Calu3 (cell line): ENCODE results near the gene RNASEH1. TPM values are rescaled to one million over a fixed set of nuclear protein-coding genes. Genes with fewer than 3 reads are reported as not detected.
"Not testable (repeated sequence)": the region's sequence is repeated elsewhere in the genome, so short reads cannot be mapped to it uniquely, and the experiment has no call there.

Experiments used
- BruUV-seq: library from RNA; stranded (reverse); fragments of 400-500 nt; replicated peaks from 2 replicates; lab custom pipeline; 2021; lab: Mats Ljungman, UMichigan
- CTCF ChIA-PET: fragments of 300-600 bp; sonication (Branson Sonifier 250); formaldehyde crosslinking; loops from one replicate; lab custom pipeline; 2022; ENCODE audit warnings: antibody characterized with exemption; lab: Charles Lee
- DNase-seq: peaks from one replicate; pipeline ENCODE4 v3.0.0; 2022
- H3K27ac Mint-ChIP-seq: one replicate; pipeline ENCODE4 v1.8.0; 2022; ENCODE audit warnings: mixed read lengths; ENCODE audit not compliant: unreplicated experiment
- H3K27me3 Mint-ChIP-seq: one replicate; pipeline ENCODE4 v1.8.0; 2022; ENCODE audit warnings: mixed read lengths; ENCODE audit not compliant: unreplicated experiment
- H3K36me3 Mint-ChIP-seq: one replicate; pipeline ENCODE4 v1.8.0; 2022; ENCODE audit warnings: mild to moderate bottlenecking, moderate library complexity, mixed read lengths; ENCODE audit not compliant: insufficient read depth, unreplicated experiment
- H3K4me1 Mint-ChIP-seq: one replicate; pipeline ENCODE4 v1.8.0; 2022; ENCODE audit warnings: mild to moderate bottlenecking, low read depth, mixed read lengths; ENCODE audit not compliant: unreplicated experiment
- H3K4me3 Mint-ChIP-seq: one replicate; pipeline ENCODE4 v1.8.0; 2022; ENCODE audit warnings: mild to moderate bottlenecking, low read depth, moderate library complexity, mixed read lengths; ENCODE audit not compliant: unreplicated experiment
- H3K9me3 Mint-ChIP-seq: one replicate; pipeline ENCODE4 v1.8.0; 2022; ENCODE audit warnings: low read depth, mixed read lengths; ENCODE audit not compliant: unreplicated experiment
- intact Hi-C: fragments of 100-400 bp; cut with micrococcal nuclease; formaldehyde crosslinking; loops from one replicate; pipeline ENCODE4 v1.10.0; 2022; ENCODE audit not compliant: unreplicated experiment
- total RNA-seq: library from RNA; stranded (reverse); gene quantifications from 2 replicates; pipeline ENCODE4 v1.2.3, GENCODE V29; 2022
- TF ChIP-seq, protein P1 (sequence below): fragments of 200-600 bp; IDR thresholded peaks from one replicate; pipeline ENCODE4 v1.8.0; 2022; ENCODE audit warnings: antibody characterized with exemption; ENCODE audit not compliant: unreplicated experiment

Gene RNASEH1
- total RNA-seq, 1 experiment from 2014 or later = 30.2 TPM

DNA sequence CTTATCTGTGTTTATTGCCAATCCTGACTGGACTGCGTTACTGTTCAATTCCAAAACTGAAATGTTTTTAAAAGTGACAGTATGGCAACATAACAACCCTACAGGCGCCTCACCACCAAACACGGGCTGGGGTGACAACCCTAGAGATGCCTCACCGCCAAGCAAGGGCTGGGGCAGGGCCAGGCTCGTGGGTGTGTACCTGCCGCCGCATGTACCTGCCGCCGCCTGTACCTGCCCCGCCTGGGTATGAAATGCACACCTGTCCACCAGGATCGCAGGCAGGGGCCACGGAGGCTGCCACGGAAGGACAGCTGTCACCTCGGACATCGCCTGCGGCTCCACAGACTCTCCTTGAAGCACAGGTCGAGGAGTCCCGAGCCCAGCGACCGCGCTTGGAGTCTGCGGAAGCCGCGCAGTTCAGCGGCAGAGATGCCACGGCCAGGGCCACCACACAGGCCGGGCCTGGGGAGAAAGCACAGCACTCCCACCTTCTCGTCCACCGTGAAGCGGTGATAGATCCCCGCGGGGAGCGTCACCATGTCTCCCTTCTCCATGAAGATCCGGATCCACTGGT is 57.7 kb downstream of the RNASEH1 start:
- no peak for DNase-seq
- TF ChIP-seq, protein P1, sequence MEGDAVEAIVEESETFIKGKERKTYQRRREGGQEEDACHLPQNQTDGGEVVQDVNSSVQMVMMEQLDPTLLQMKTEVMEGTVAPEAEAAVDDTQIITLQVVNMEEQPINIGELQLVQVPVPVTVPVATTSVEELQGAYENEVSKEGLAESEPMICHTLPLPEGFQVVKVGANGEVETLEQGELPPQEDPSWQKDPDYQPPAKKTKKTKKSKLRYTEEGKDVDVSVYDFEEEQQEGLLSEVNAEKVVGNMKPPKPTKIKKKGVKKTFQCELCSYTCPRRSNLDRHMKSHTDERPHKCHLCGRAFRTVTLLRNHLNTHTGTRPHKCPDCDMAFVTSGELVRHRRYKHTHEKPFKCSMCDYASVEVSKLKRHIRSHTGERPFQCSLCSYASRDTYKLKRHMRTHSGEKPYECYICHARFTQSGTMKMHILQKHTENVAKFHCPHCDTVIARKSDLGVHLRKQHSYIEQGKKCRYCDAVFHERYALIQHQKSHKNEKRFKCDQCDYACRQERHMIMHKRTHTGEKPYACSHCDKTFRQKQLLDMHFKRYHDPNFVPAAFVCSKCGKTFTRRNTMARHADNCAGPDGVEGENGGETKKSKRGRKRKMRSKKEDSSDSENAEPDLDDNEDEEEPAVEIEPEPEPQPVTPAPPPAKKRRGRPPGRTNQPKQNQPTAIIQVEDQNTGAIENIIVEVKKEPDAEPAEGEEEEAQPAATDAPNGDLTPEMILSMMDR = no peak
- no peaks in the 10 kb centered on the region for H3K27me3 Mint-ChIP-seq
- no peaks in the 10 kb centered on the region for H3K9me3 Mint-ChIP-seq
- no peaks in the 10 kb centered on the region for H3K4me1 Mint-ChIP-seq
- CTCF ChIA-PET = no interaction called here
- no peak overlapping the region for H3K27ac Mint-ChIP-seq
- no peak overlapping the region for H3K4me3 Mint-ChIP-seq
- no TSS peak for BruUV-seq
- intact Hi-C loops = no loop called here
- peaks cover 31% of the 10 kb centered on the region for H3K36me3 Mint-ChIP-seq

DNA sequence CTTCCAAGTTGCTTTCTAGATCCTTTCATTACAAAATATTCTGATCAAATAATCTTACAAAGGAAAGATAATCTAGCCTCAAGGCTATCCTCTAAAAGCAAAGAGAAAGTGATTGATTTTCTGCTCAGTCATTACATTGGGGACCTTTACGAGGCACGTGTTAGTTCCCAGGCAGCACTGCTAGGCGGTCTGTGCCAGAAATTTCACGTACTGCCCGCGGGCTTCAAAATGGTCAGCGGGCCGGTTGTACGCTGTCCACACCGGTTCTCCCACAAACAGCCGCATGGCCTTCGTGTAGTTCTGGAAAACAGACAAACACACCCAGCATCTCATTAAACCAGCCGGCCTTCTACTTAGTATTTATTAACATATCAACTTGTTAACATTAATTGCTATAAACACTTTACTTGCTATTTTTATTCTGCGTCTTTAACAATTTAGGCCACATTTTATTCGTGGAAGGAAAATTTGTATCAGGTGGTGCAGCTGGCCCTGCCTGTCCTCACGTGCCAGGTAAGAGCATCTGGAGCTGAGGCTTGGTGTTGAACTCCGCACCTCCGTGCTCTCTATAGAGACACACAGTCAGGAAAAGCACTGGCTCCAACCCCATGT is 59.2 kb downstream of the RNASEH1 start:
- H3K36me3 Mint-ChIP-seq = peaks cover 31% of the 10 kb centered on the region
- DNase-seq = no peak
- no peaks in the 10 kb centered on the region for H3K27me3 Mint-ChIP-seq
- intact Hi-C loops = no loop called here
- H3K9me3 Mint-ChIP-seq = no peaks in the 10 kb centered on the region
- CTCF ChIA-PET = no interaction called here
- no peak overlapping the region for H3K4me3 Mint-ChIP-seq
- TF ChIP-seq, protein P1 = no peak
- no peak overlapping the region for H3K27ac Mint-ChIP-seq
- BruUV-seq = no TSS peak
- no peaks in the 10 kb centered on the region for H3K4me1 Mint-ChIP-seq

GRCh38 chr2:3496708-3497080 is 61.4 kb downstream of the RNASEH1 start:
- H3K4me3 Mint-ChIP-seq, H3K27ac Mint-ChIP-seq, H3K4me1 Mint-ChIP-seq, DNase-seq, H3K9me3 Mint-ChIP-seq, CTCF ChIA-PET, intact Hi-C loops, BruUV-seq, H3K27me3 Mint-ChIP-seq: not testable (repeated sequence)
- H3K36me3 Mint-ChIP-seq = peaks cover 22% of the 10 kb centered on the region

Other genes starting within 250 kb of the RNASEH1 start
- gene EIPR1, start 180.5 kb downstream of the RNASEH1 start, total RNA-seq = 31.7 and 34.4 TPM in 2 replicates
- gene TRAPPC12, start 178.6 kb downstream of the RNASEH1 start, total RNA-seq = 77.0 and 88.5 TPM in 2 replicates
- 30.1 and 32.6 TPM in 2 replicates for gene ADI1, start 38.8 kb downstream of the RNASEH1 start, total RNA-seq
- 1,135 and 1,226 TPM in 2 replicates for gene RPS7, start 16.9 kb upstream of the RNASEH1 start, total RNA-seq
- not detected in 2 replicates for gene COLEC11, start 36.8 kb upstream of the RNASEH1 start, total RNA-seq
- not detected in 2 replicates for gene ALLC, start 99.9 kb upstream of the RNASEH1 start, total RNA-seq
- not detected in 2 replicates for gene DCDC2C, start 145.2 kb upstream of the RNASEH1 start, total RNA-seq